ENCODE data around the gene RBM6. TPM values are rescaled to one million over a fixed set of nuclear protein-coding genes. Genes with fewer than 3 reads are reported as not detected.
"Not testable (repeated sequence)": the region's sequence is repeated elsewhere in the genome, so short reads cannot be mapped to it uniquely, and the experiment has no call there.

RBM6 gene
- total RNA-seq, 2 experiments from 2014 or later: 90.8 to 95.2 TPM

GRCh38 chr3:50003824-50004223, 63.9 kb downstream of the RBM6 start:
- no peaks in the 10 kb centered on the region for H3K4me1 Mint-ChIP-seq (ENCODE audit: low read depth)
- peaks cover 30% of the 10 kb centered on the region for H3K36me3 Mint-ChIP-seq (ENCODE audit: low read depth)
- ATAC-seq (no peak), DNase-seq (no peak)
- no peak overlapping the region for H3K4me3 Mint-ChIP-seq
- no peaks in the 10 kb centered on the region for H3K27me3 Mint-ChIP-seq
- intact Hi-C loops (cut with micrococcal nuclease): no loop called here
- no peaks in the 10 kb centered on the region for H3K9me3 Mint-ChIP-seq
- ChIA-PET POLR2A (no interaction called here), CTCF (no interaction called here)
- no peak overlapping the region for H3K27ac Mint-ChIP-seq
- TF ChIP-seq CTCF (IDR thresholded peaks at IDR 0.05): no peak

GRCh38 chr3:50008931-50009330, 69.0 kb downstream of the RBM6 start:
- TF ChIP-seq CTCF (IDR thresholded peaks at IDR 0.05): no peak
- intact Hi-C loops (cut with micrococcal nuclease): no loop called here
- DNase-seq (no peak), ATAC-seq (no peak)
- no peaks in the 10 kb centered on the region for H3K27me3 Mint-ChIP-seq
- H3K36me3 Mint-ChIP-seq (ENCODE audit: low read depth): peaks cover 10% of the 10 kb centered on the region
- ChIA-PET POLR2A (no interaction called here), CTCF (no interaction called here)
- H3K27ac Mint-ChIP-seq: no peak overlapping the region
- no peak overlapping the region for H3K4me3 Mint-ChIP-seq
- no peaks in the 10 kb centered on the region for H3K4me1 Mint-ChIP-seq (ENCODE audit: low read depth)
- H3K9me3 Mint-ChIP-seq: no peaks in the 10 kb centered on the region

GRCh38 chr3:50010959-50011358, 71.0 kb downstream of the RBM6 start:
- ATAC-seq: no peak
- no peak for DNase-seq
- Mint-ChIP-seq H3K9me3 (no peaks in the 10 kb centered on the region), H3K27me3 (no peaks in the 10 kb centered on the region), H3K4me1 (ENCODE audit: low read depth) (peaks cover 3% of the 10 kb centered on the region), H3K4me3 (no peak overlapping the region), H3K36me3 (ENCODE audit: low read depth) (peaks cover 19% of the 10 kb centered on the region), H3K27ac (no peak overlapping the region)
- POLR2A ChIA-PET: no interaction called here
- TF ChIP-seq CTCF (IDR thresholded peaks at IDR 0.05): no peak
- intact Hi-C loops (cut with micrococcal nuclease): no loop called here
- CTCF ChIA-PET: interaction anchor here (1.3 kb wide), 1 partner anchor 27 kb away, joined by 3 read pairs; no protein-coding TSS in a partner anchor

- ATAC-seq: no peak
- no peak overlapping the region for H3K27ac Mint-ChIP-seq
- no peak for DNase-seq
- H3K27me3 Mint-ChIP-seq: no peaks in the 10 kb centered on the region
- CTCF ChIA-PET: no interaction called here
- H3K4me3 Mint-ChIP-seq: no peak overlapping the region
- peaks cover 5% of the 10 kb centered on the region for H3K4me1 Mint-ChIP-seq (ENCODE audit: low read depth)
- TF ChIP-seq CTCF (IDR thresholded peaks at IDR 0.05): no peak
- POLR2A ChIA-PET: no interaction called here
- H3K36me3 Mint-ChIP-seq (ENCODE audit: low read depth): peaks cover 36% of the 10 kb centered on the region
- no peaks in the 10 kb centered on the region for H3K9me3 Mint-ChIP-seq
- intact Hi-C loops (cut with micrococcal nuclease): no loop called here
Measured at GRCh38 chr3:50015918-50016317, 76.0 kb downstream of the RBM6 start.

- CTCF ChIA-PET: interaction anchor here (0.9 to 2.0 kb wide), 2 partner anchors 10 to 45 kb away, joined by 3 to 5 read pairs; no protein-coding TSS in a partner anchor
- H3K27ac Mint-ChIP-seq: no peak overlapping the region
Measured at GRCh38 chr3:50028346-50028745, 88.4 kb downstream of the RBM6 start.

GRCh38 chr3:50031201-50031600, 91.3 kb downstream of the RBM6 start:
- peaks cover 25% of the 10 kb centered on the region for H3K36me3 Mint-ChIP-seq (ENCODE audit: low read depth)
- H3K4me3 Mint-ChIP-seq; ATAC-seq; CTCF ChIA-PET; H3K9me3 Mint-ChIP-seq; H3K27ac Mint-ChIP-seq; intact Hi-C loops (cut with micrococcal nuclease); POLR2A ChIA-PET; H3K27me3 Mint-ChIP-seq; DNase-seq; H3K4me1 Mint-ChIP-seq (ENCODE audit: low read depth): not testable (repeated sequence)

More at GRCh38 chr3:50028346-50028745, 88.4 kb downstream of the RBM6 start:
- intact Hi-C loops (cut with micrococcal nuclease): no loop called here
- POLR2A ChIA-PET: no interaction called here
- H3K27me3 Mint-ChIP-seq: no peaks in the 10 kb centered on the region
- H3K4me1 Mint-ChIP-seq (ENCODE audit: low read depth): peaks cover 4% of the 10 kb centered on the region
- ATAC-seq: no peak
- H3K4me3 Mint-ChIP-seq: no peak overlapping the region
- peaks cover 25% of the 10 kb centered on the region for H3K36me3 Mint-ChIP-seq (ENCODE audit: low read depth)
- no peak for TF ChIP-seq CTCF (IDR thresholded peaks at IDR 0.05)
- DNase-seq: no peak
- H3K9me3 Mint-ChIP-seq: peaks cover 1% of the 10 kb centered on the region
